CD14-positive monocyte (primary cell): ENCODE results near the gene APOBEC3B. TPM values are rescaled to one million over a fixed set of nuclear protein-coding genes. Genes with fewer than 3 reads are reported as not detected.

Experiments used
- DNase-seq, 3 donors: peaks; one replicate each; pipeline ENCODE4 v3.0.0-alpha.2; 2011 to 2022
- H2AFZ ChIP-seq: 2 replicates; pipeline ENCODE4 v1.6.0; 2012; ENCODE audit warnings: mild to moderate bottlenecking, low read depth, low read length, inconsistent platforms; ENCODE audit not compliant: insufficient read depth, poor library complexity, severe bottlenecking
- H3K27ac ChIP-seq, 2 donors: 1 replicate in 1 of 2; 2 replicates in 1 of 2; pipeline ENCODE4 v1.5.1; 2012 to 2013; ENCODE audit warnings: low read length in 2 of 2, control low read depth in 1 of 2, inconsistent platforms in 1 of 2, low read depth in 1 of 2, mild to moderate bottlenecking in 1 of 2
- H3K27me3 ChIP-seq, 2 donors: one replicate each; pipeline versions ENCODE4 v1.6.0 to v1.6.1; 2011 to 2013; ENCODE audit warnings: low read length in 2 of 2; ENCODE audit not compliant: control insufficient read depth in 2 of 2, insufficient read depth in 2 of 2
- H3K36me3 ChIP-seq, 2 donors: replicated peaks in 1 of 2; 1 replicate in 1 of 2; 2 replicates in 1 of 2; pipeline versions ENCODE4 v1.5.1 to v1.6.1; 2012 to 2013; ENCODE audit warnings: low read length in 2 of 2, control low read depth in 1 of 2, inconsistent platforms in 1 of 2, mild to moderate bottlenecking in 1 of 2; ENCODE audit not compliant: insufficient read depth in 2 of 2, control insufficient read depth in 1 of 2
- H3K4me1 ChIP-seq, 2 donors: 1 replicate in 1 of 2; 2 replicates in 1 of 2; pipeline versions ENCODE4 v1.5.1 to v1.6.1; 2012 to 2013; ENCODE audit warnings: low read length in 2 of 2, control low read depth in 1 of 2, inconsistent platforms in 1 of 2, mild to moderate bottlenecking in 1 of 2, moderate library complexity in 1 of 2; ENCODE audit not compliant: insufficient read depth in 2 of 2, control insufficient read depth in 1 of 2
- H3K4me2 ChIP-seq: replicated peaks from 2 replicates; pipeline ENCODE3; 2012; ENCODE audit warnings: low read length, moderate library complexity, mild to moderate bottlenecking; ENCODE audit not compliant: poor library complexity, severe bottlenecking; ENCODE audit errors: extremely low read depth
- H3K4me3 ChIP-seq, 3 experiments: fragments of 200-600 bp in 1 of 3; sonication (generic) in 1 of 3; replicated peaks in 1 of 3; 1 replicate in 2 of 3; 2 replicates in 1 of 3; pipeline ENCODE4 v1.5.1; 2011 to 2013; ENCODE audit warnings: low read length in 3 of 3, mild to moderate bottlenecking in 3 of 3, control low read depth in 2 of 3, low read depth in 2 of 3, inconsistent platforms in 1 of 3, moderate library complexity in 1 of 3
- H3K79me2 ChIP-seq: 2 replicates; pipeline ENCODE4 v1.6.0; 2012; ENCODE audit warnings: mild to moderate bottlenecking, control low read depth, inconsistent platforms, low read length, moderate library complexity; ENCODE audit not compliant: insufficient read depth
- H3K9ac ChIP-seq: 2 replicates; pipeline ENCODE4 v1.6.0; 2017; ENCODE audit warnings: low read length, mild to moderate bottlenecking; ENCODE audit not compliant: insufficient read depth, poor library complexity, severe bottlenecking
- H3K9me3 ChIP-seq, 2 donors: replicated peaks in 1 of 2; 1 replicate in 1 of 2; 2 replicates in 1 of 2; pipeline versions ENCODE4 v1.5.1 to v1.6.1; 2012 to 2013; ENCODE audit warnings: low read length in 2 of 2, control low read depth in 1 of 2; ENCODE audit not compliant: control insufficient read depth in 1 of 2, insufficient read depth in 1 of 2
- H4K20me1 ChIP-seq: 2 replicates; pipeline ENCODE4 v1.6.0; 2012; ENCODE audit warnings: mild to moderate bottlenecking, low read length, control low read depth, moderate library complexity; ENCODE audit not compliant: insufficient read depth
- H3K27ac Mint-ChIP-seq, 7 donors: one replicate each; pipeline ENCODE4 v1.8.0; 2020; ENCODE audit warnings: mild to moderate bottlenecking in 7 of 7, mixed read lengths in 7 of 7, moderate library complexity in 6 of 7, inconsistent platforms in 2 of 7
- H3K27me3 Mint-ChIP-seq, 3 donors: one replicate each; pipeline ENCODE4 v1.8.0; 2021 to 2022; ENCODE audit warnings: low read depth in 3 of 3, mild to moderate bottlenecking in 3 of 3, mixed read lengths in 3 of 3, moderate library complexity in 3 of 3, inconsistent platforms in 1 of 3
- H3K36me3 Mint-ChIP-seq, 2 donors: one replicate each; pipeline ENCODE4 v1.8.0; 2020; ENCODE audit warnings: mixed read lengths in 2 of 2, inconsistent platforms in 1 of 2, mild to moderate bottlenecking in 1 of 2
- H3K4me1 Mint-ChIP-seq: one replicate; pipeline ENCODE4 v1.8.0; 2020; ENCODE audit warnings: mild to moderate bottlenecking, mixed read lengths
- H3K4me3 Mint-ChIP-seq, 2 donors: one replicate each; pipeline ENCODE4 v1.8.0; 2020; ENCODE audit warnings: mild to moderate bottlenecking in 2 of 2, mixed read lengths in 2 of 2, moderate library complexity in 1 of 2
- H3K9me3 Mint-ChIP-seq, 7 donors: one replicate each; pipeline ENCODE4 v1.8.0; 2020 to 2022; ENCODE audit warnings: mixed read lengths in 7 of 7, mild to moderate bottlenecking in 6 of 7, moderate library complexity in 6 of 7, inconsistent platforms in 2 of 7
- CTCF ChIP-seq: fragments of 200-600 bp; IDR thresholded peaks from one replicate; pipeline ENCODE4 v1.8.0; 2022; ENCODE audit warnings: antibody characterized with exemption, mild to moderate bottlenecking
- WGBS: methylation state at CpG from one replicate; pipeline ENCODE4 v1.1.5; 2013; ENCODE audit warnings: missing lambda C conversion rate; ENCODE audit not compliant: insufficient coverage; 5-methylcytosine and 5-hydroxymethylcytosine counted together
- intact Hi-C, 2 donors: fragments of 100-400 bp; cut with micrococcal nuclease; formaldehyde crosslinking; loops; one replicate each; pipeline versions ENCODE4 v1.15.0 to v1.15.1; 2023
- polyA plus RNA-seq, 3 donors: library from polyadenylated mRNA; depleted of rRNA in 1 of 3; unstranded in 2 of 3; stranded (reverse) in 1 of 3; fragments of 300-500 nt in 2 of 3; fragments of >200 nt in 1 of 3; fragmentation: Illumina TruSeq in 2 of 3; gene quantifications; 1 replicate in 2 of 3; 2 replicates in 1 of 3; pipeline ENCODE4 v1.2.3, GENCODE V29; 2012 to 2021

Gene APOBEC3B
- polyA plus RNA-seq, 3 donors: 0.40 to 48.2 (median 12.6) TPM

- 56% methylated on average over 9 of the region's 15 CpGs for WGBS
- no peak for TF ChIP-seq CTCF
- peaks cover 0 to 1% of the 10 kb centered on the region in 2 donors for H3K36me3 ChIP-seq
- H3K4me3 ChIP-seq: peak overlapping the region; percentile 3 to 71 (median 30)
- Mint-ChIP-seq H3K27ac (peak overlapping the region; percentile 99 to 100 (median 100)), H3K36me3 (peaks cover 23 to 31% of the 10 kb centered on the region in 2 donors), H3K4me1 (peaks cover 87% of the 10 kb centered on the region), H3K27me3 (peaks cover 0 to 13% (median 1%) of the 10 kb centered on the region in 3 donors), H3K9me3 (no peaks in the 10 kb centered on the region), H3K4me3 (peak overlapping the region; percentile 82 to 95)
- H4K20me1 ChIP-seq: no peaks in the 10 kb centered on the region
- intact Hi-C loops: loop anchor here in 1 of 2 donors (2.0 to 5.0 kb wide), 3 partner anchors 13 to 81 kb away; partner anchors contain the start of gene CBX6
- peak overlapping the region; percentile 95 to 100 for H3K27ac ChIP-seq
- H3K9me3 ChIP-seq: no peaks in the 10 kb centered on the region
- H3K79me2 ChIP-seq: peaks cover 38% of the 10 kb centered on the region
- H3K9ac ChIP-seq: peak overlapping the region; percentile 90
- H3K4me2 ChIP-seq: peak overlapping the region; percentile 77
- no peaks in the 10 kb centered on the region for H3K27me3 ChIP-seq
- peak; percentile 98 to 99 (median 99) for DNase-seq
- no peak overlapping the region for H2AFZ ChIP-seq
- peaks cover 84 to 94% of the 10 kb centered on the region in 2 donors for H3K4me1 ChIP-seq
Measured at GRCh38 chr22:38953577-38954413, 28.4 kb upstream of the APOBEC3B start.

GRCh38 chr22:38954414-38955043 is 27.6 kb upstream of the APOBEC3B start:
- Mint-ChIP-seq H3K4me1 (peaks cover 92% of the 10 kb centered on the region), H3K27me3 (peaks cover 0 to 11% (median 2%) of the 10 kb centered on the region in 3 donors), H3K27ac (peak overlapping the region; percentile 99 to 100 (median 100)), H3K36me3 (peaks cover 27 to 39% of the 10 kb centered on the region in 2 donors), H3K9me3 (no peaks in the 10 kb centered on the region), H3K4me3 (peak overlapping the region in 1 of 2 donors; percentile 34)
- H2AFZ ChIP-seq: no peak overlapping the region
- WGBS: 90% methylated on average over 12 of the region's 13 CpGs
- peak overlapping the region; percentile 95 to 100 for H3K27ac ChIP-seq
- H4K20me1 ChIP-seq: peaks cover 7% of the 10 kb centered on the region
- DNase-seq: peak in 1 of 3 donors; percentile 21
- H3K9ac ChIP-seq: peak overlapping the region; percentile 67
- peak overlapping the region in 1 of 3 experiments; percentile 29 for H3K4me3 ChIP-seq
- peaks cover 0 to 8% of the 10 kb centered on the region in 2 donors for H3K36me3 ChIP-seq
- peaks cover 42% of the 10 kb centered on the region for H3K79me2 ChIP-seq
- intact Hi-C loops: loop anchor here in 1 of 2 donors (2.0 to 5.0 kb wide), 2 partner anchors 14 to 82 kb away; partner anchors contain the start of gene CBX6
- TF ChIP-seq CTCF: no peak
- H3K9me3 ChIP-seq: no peaks in the 10 kb centered on the region
- no peaks in the 10 kb centered on the region for H3K27me3 ChIP-seq
- peak overlapping the region; percentile 50 for H3K4me2 ChIP-seq
- H3K4me1 ChIP-seq: peaks cover 92 to 100% of the 10 kb centered on the region in 2 donors
